HUDEP-2 (cell line): ENCODE measurements around the gene RBM28.
"Not testable (repeated sequence)": the region's sequence is repeated elsewhere in the genome, so short reads cannot be mapped to it uniquely, and the experiment has no call there.

Source experiments
- DNase-seq, 76 experiments: peaks; one replicate each; lab custom pipeline; 2025; ENCODE audit not compliant: unreplicated experiment in 76 of 76; lab: John Stamatoyannopoulos, UW

The RBM28 gene

GRCh38 chr7:128302139-128302538 lies 41.6 kb downstream of the RBM28 start:
- peak in 2 of 76 experiments; percentile 2 to 3 for DNase-seq

DNA sequence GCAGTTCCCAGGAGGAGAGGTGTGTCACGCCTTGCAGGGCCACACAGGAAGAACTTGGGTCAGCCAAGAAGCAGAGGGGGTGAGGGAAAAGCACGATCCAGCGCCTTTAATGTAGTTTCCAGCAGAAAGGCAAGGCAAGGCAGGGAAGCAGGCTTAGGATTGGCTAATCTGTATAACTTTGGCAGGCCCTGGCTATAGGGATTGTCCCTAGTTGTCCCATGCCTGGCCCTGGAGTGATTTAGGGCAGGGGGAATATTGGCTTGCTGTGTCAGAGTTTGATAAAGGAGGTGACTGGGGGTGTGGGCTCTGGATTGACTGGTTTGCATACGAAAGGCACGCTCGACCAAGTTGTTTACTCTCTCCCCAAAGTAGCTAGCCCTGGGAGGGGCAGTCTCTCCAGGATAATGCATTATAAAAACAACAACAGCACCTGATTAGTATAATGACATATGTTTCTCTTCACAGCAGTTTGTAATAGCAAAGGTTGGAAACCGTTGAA lies 44.5 kb downstream of the RBM28 start:
- no peak for DNase-seq

DNA sequence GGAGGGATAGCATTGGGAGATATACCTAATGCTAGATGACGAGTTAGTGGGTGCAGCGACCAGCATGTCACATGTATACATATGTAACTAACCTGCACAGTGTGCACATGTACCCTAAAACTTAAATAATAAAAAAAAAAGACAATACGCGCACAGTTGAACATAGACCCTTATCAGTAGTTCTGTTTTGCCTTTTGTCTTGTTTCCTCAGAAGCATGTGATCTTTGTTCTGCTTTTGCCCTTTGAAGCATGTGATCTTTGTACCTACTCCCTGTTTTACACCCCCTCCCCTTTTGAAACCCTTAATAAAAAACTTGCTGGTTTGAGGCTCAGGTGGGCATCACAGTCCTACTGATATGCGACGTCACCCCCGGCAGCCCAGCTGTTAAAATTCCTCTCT lies 45.7 kb downstream of the RBM28 start:
- DNase-seq: not testable (repeated sequence)

- no peak for DNase-seq
These were observed 56.2 kb downstream of the RBM28 start for GRCh38 chr7:128287556-128287955.

DNA sequence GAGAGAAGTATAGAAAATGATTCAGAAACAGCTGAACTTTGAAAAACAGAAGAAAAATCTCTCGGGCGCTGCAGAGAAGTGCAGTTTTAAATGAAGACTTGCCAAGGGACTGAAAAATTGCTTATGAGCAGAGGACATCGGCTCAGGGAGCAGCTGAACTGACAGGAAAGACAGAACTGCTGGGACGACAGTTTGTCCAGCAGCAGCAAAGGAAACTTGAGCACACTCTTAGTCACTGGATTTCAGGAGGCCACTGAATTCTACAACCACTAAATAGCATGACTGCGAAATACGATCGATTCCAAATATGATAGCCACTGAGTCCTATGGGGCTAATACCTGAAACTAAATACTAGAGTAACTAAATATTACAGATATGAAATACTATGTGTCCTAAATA lies 59.6 kb downstream of the RBM28 start:
- DNase-seq: no peak

DNA sequence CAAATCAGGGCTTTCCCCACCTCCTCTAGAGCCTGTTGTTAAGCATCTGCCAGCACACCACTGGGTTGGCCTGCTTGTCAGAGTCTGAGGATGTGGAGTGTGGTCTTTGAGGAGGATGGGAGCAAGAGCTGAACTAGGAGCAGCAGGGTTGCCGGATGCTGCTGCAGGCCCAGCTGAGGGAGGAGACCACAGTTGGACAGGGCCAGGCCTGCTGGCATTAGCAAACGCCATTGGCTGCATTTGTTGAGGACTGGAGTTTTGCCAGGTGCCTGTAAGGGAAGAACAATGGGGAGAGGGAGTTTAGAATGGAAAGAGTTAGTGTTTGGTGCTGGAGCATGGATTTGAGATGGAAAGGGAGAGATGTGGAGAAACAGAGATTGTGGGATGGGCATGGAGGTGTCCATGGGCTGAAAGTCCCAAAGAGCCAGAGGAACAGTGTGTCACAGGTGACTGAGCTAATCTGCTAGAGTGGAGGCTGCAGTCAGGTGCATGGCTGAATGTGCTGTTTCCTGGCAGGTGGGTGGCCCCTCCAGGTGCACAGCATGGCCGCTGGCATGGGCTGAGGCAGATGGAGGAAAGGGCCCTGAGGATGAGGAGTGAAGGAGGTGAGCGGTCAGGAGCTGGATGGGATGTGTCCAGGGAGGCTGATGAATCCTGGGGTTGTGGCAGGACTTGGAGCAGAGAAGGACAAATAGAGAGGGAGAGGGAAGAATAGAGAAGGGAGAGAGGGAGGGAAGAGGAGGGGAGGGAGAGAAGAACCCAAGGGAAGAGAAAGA lies 61.9 kb downstream of the RBM28 start:
- DNase-seq: no peak

GRCh38 chr7:128280451-128280850 lies 63.3 kb downstream of the RBM28 start:
- not testable (repeated sequence) for DNase-seq

DNA sequence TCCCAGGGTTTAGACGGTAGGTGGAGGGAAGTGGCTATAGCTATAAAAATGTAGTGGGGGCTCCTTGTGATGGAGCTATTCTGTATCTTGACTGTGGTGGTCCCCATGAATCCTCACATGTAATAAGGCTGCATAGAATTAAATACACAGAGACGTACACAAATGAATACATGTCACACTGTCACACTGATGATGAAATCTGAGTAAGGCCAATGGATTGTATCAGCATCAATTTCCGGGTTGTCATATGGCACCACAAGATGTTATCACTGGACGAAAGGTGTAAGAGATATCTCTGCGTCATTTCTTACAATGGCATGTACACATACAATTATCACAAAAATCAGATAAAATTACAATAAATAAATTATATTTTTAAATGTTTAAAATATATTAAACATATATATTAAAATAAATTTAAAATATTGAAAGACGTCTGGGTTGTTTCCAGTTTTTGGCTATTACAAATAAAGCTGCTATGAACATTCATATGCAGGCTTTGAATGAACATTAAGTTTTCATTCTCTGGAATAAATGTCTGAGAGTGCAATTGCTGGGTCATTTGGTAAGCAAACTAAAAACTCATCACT lies 64.5 kb downstream of the RBM28 start:
- no peak for DNase-seq

- DNase-seq: no peak
These were observed 65.3 kb downstream of the RBM28 start for GRCh38 chr7:128278366-128278765.

DNA sequence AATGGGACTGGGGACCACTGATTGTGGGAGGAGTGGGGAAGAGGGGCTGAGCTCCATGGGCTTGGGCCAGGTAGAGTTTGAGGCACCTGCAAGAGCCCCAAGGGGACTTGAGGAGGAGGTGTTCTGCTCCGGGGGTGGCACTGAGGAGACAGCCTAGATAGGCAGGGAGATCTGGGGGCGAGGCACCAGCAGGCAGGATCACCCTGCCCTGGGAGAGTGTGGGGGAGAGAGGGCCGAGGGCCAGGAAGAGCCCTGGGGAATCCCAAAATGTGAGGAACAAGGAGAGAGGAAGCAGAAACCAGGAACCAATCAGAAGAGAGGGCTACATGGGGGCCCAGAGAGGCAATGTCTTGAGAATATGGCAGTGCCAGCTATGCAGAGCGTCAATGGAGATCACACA lies 68.0 kb downstream of the RBM28 start:
- DNase-seq: no peak

DNA sequence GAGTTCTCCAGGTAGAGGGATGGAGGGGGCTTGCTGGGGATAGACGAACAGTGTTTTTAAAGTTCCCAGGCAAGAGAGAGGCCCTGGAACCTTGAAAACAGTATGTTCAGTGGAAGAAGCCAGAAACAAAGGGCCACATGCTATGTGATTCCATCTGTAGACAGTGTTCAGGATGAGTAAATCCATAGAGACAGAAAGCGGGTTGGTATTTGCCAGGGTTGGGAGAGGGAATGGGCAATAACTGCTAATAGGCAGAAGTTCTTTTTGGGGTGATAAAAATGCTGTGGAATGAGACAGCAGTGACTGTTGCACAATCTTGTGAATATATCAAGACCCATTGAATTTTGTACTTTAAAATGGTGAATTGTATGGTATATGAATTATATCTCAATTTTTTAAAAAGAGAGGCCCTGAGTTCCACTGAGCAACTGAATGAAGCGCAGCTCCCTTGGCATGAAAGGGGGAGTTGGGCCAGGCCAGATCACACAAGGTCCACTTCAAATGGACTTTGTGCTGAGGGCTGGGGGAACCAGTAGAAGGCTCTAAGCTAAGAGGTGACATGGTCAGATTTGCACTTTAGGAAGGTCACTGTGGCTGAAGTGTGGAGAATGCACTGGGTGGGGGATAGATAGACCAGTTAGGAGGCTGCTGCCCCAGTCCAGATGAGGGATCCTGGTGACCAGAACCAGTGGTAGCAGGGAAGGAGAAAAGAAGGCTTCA lies 68.7 kb downstream of the RBM28 start:
- no peak for DNase-seq

GRCh38 chr7:128274246-128274883 lies 69.3 kb downstream of the RBM28 start:
- DNase-seq: no peak

DNA sequence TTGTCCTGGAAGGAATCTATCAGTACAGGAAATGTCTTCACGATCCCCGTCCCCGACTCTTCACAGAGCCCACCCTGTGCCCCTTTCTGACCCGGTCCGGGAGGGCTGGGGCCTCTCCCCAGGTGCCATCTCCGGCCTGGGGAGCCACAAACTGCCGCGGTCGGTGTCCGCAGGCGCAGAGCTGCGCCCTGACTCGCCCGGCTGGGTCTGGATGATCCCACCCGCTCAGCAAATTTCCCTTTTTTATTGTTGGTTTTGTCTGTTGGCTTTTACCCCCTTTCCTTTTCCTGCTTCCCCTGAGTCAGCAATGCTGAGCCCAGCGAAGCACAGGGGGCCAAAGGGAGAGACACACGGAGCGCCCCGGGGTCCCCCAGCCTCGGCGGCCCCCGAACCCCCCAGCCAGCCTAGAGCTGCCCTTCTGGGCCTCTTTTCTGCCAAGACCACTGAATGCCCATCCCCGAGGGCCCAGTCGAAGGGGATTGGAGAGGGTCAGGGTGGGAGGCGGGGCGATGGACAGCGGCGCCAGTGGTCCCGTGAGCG lies 71.7 kb downstream of the RBM28 start:
- DNase-seq: no peak

DNA sequence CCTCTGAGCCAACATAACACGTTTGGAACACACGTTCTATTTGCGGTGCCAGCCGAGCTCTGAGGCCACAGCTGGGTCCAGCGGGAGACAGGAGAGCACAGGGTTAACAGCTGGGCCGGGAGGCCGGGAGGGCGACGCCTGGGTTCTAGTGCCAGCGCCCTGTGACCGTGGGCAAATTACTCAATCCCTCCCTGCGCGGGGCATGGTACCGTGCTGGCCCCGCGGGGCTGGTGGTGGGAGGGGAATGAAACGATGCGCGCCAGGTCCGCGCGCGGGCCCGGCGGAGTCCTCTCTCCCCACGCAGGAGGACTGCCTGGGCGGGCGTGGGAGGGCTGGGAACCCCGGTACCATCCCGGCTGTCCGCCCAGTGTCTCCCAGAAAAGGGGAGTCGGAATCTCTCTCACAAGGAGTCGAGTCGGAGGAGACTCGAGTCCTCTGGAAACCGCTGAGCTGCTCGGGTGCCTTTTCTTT lies 72.2 kb downstream of the RBM28 start:
- DNase-seq: no peak

- DNase-seq: no peak
These were observed 72.9 kb downstream of the RBM28 start for GRCh38 chr7:128270826-128271272.

DNA sequence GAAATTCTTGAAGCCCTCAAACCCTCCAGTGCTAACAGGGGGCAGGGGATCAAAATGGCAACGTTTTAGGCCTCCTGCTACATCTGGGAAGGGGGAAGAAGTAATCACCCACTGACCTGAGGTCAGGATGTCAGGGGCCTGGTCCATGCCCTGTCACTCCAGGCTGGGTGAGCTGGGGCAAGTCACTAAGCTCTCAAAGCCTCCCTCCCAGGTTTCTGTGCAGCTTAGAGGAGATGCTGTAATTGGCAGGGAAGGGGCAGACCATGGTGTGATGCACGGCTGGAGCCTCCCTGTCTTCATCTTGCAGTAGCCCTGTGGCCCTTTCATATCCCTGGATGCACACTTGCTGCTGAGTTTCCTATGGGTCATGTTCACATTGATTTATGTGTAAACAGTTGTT lies 75.5 kb downstream of the RBM28 start:
- DNase-seq: no peak

DNA sequence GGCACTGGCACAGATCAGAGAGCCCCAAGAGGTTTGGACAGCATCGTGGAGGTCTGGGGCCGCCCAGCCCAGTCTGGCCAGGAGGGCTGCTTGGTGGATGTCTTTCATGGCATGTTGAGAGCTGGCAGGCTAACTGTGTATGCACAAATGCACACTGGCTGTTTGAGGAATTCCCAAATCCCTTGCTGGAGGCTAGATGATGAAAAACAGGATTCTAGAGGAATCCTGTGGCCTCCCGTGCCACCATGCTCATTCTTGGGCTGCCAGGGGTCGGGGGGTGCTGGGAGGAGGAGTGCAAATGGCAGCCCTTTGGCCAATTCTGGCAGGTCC lies 76.1 kb downstream of the RBM28 start:
- no peak for DNase-seq

- no peak for DNase-seq
These were observed 76.7 kb downstream of the RBM28 start for GRCh38 chr7:128266883-128267594.

DNA sequence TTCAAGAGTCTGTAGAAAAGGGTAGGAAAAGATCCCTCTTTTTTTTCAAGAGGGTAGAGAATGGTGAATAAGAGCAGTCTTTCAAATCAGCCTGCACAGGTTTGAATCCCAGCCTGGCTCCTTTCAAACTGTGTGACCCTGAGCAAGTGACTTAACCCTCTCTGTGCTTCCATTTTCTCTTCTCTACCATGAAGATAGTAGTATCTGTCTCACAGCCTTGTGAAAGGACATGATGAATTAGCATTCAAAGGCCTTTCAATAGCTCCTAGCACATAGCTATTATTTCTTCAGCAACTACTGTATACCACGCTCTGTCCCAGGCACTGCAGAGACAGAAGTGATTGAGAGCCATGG lies 77.2 kb downstream of the RBM28 start:
- no peak for DNase-seq

- no peak for DNase-seq
These were observed 77.8 kb downstream of the RBM28 start for GRCh38 chr7:128265906-128266300.
